ENCODE measurements around the gene NR2E3.

NR2E3 gene

DNA sequence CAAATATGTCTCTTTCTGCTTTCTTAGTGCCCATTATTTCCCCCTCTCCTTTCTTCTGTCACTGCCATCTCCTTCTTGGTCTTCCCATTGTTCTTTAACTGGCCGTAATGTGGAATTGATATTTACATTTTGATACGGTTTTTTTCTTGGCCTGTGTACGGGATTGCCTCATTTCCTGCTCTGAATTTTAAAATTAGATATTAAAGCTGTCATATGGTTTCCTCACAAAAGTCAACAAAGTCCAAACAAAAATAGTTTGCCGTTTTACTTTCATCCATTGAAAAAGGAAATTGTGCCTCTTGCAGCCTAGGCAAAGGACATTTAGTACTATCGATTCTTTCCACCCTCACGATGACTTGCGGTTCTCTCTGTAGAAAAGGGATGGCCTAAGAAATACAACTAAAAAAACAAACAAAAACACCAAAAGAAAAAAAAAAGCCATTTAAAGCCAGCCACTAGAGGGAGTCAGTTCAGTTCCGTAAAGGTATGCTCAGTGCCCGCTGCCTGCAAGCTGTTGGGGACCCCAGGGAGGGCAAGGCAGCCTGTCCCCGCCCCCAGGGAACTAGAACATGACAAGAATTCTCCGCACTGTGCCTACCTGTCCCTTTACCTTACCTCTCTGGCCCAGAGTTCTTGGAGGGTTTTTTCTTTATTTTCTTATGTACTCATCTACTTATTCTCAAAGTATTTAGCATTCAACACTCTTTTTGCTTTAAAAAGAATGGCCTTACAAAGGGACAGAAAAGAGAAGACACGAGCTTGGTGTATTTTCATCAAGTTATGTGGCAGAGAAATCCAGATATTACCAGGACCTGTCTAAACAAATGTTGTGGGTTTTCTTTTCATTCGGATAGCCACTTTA lies 30.0 kb upstream of the NR2E3 start:
- H3K4me3 ChIP-seq (ENCODE audit: low read length in 2 of 2): peak overlapping the region in 1 of 2 donors; percentile 26
- H3K9ac ChIP-seq (ENCODE audit: low read depth in 1 of 2, low read length in 2 of 2): no peak overlapping the region
- H3K27ac ChIP-seq (ENCODE audit: low read depth in 2 of 2, low read length in 2 of 2): no peak overlapping the region
- H3K9me3 ChIP-seq (ENCODE audit: control insufficient read depth in 2 of 2, low read length in 2 of 2): no peaks in the 10 kb centered on the region
- no peaks in the 10 kb centered on the region for H3K36me3 ChIP-seq (ENCODE audit: control insufficient read depth in 2 of 2, insufficient read depth in 2 of 2, low read length in 2 of 2)
- peaks cover 3 to 4% of the 10 kb centered on the region in 2 donors for H3K4me1 ChIP-seq (ENCODE audit: control insufficient read depth in 2 of 2, insufficient read depth in 2 of 2, low read length in 2 of 2)
- H3K27me3 ChIP-seq (ENCODE audit: control insufficient read depth in 2 of 2, insufficient read depth in 2 of 2, low read length in 2 of 2): no peaks in the 10 kb centered on the region

DNA sequence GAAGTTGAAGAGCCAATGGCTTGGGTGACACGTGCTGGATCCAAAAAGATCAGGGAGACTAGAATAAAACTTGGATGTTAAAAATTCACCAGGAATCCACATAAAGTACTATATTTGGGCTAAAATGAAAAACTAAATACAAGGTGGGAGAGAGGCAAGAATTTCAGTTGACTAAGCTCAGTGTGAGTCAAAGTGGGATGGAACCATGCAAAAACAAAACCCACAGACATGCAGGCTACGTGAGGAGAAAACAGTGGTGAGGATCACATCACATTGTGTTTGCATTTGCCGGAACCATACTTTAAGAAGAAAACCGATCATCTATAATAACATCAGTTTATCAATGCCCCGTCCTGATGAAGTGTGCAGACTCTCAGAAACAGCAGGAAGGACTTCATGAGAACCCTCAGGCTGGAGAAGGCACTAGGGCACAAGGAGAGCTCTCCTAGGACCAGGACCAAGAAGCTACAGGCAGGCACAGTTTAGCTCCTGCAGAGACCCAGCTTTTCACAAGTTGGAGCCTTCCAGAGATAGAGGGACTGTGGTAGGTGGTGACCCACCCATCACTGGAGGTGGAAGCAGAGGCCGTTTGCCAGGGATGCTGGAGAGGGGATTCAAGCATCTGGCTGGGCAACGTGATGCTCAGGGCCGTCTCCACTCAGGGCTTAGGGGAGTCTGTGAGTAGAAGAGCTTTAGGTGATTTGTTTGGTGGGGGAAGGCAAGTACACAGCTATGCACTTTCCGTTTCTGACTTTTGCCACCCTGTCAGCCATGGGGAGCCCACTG lies 29.0 kb upstream of the NR2E3 start:
- Histone ChIP-seq H3K4me1 (ENCODE audit: control insufficient read depth in 2 of 2, insufficient read depth in 2 of 2, low read length in 2 of 2) (peaks cover 3 to 4% of the 10 kb centered on the region in 2 donors), H3K9ac (ENCODE audit: low read depth in 1 of 2, low read length in 2 of 2) (no peak overlapping the region), H3K27me3 (ENCODE audit: control insufficient read depth in 2 of 2, insufficient read depth in 2 of 2, low read length in 2 of 2) (no peaks in the 10 kb centered on the region), H3K9me3 (ENCODE audit: control insufficient read depth in 2 of 2, low read length in 2 of 2) (no peaks in the 10 kb centered on the region), H3K4me3 (ENCODE audit: low read length in 2 of 2) (no peak overlapping the region), H3K27ac (ENCODE audit: low read depth in 2 of 2, low read length in 2 of 2) (no peak overlapping the region), H3K36me3 (ENCODE audit: control insufficient read depth in 2 of 2, insufficient read depth in 2 of 2, low read length in 2 of 2) (no peaks in the 10 kb centered on the region)

DNA sequence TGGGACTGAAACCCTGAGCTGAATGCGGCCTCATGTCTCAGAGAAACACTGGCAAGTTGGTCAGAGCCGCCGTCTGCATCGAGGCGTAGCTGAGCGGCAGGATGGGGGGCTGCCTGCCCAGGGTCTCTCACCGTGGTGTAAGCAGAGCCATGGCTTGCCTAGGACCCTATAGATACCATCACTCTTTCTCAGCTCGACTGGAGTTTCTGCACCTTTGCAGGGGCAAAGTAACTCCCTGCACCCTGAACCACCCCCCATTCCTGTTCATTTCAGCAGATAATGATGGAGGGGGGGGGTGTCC lies 28.4 kb upstream of the NR2E3 start:
- Histone ChIP-seq H3K9me3 (ENCODE audit: control insufficient read depth in 2 of 2, low read length in 2 of 2) (no peaks in the 10 kb centered on the region), H3K27ac (ENCODE audit: low read depth in 2 of 2, low read length in 2 of 2) (no peak overlapping the region), H3K4me3 (ENCODE audit: low read length in 2 of 2) (no peak overlapping the region), H3K36me3 (ENCODE audit: control insufficient read depth in 2 of 2, insufficient read depth in 2 of 2, low read length in 2 of 2) (no peaks in the 10 kb centered on the region), H3K9ac (ENCODE audit: low read depth in 1 of 2, low read length in 2 of 2) (no peak overlapping the region), H3K4me1 (ENCODE audit: control insufficient read depth in 2 of 2, insufficient read depth in 2 of 2, low read length in 2 of 2) (peaks cover 3 to 4% of the 10 kb centered on the region in 2 donors), H3K27me3 (ENCODE audit: control insufficient read depth in 2 of 2, insufficient read depth in 2 of 2, low read length in 2 of 2) (no peaks in the 10 kb centered on the region)

DNA sequence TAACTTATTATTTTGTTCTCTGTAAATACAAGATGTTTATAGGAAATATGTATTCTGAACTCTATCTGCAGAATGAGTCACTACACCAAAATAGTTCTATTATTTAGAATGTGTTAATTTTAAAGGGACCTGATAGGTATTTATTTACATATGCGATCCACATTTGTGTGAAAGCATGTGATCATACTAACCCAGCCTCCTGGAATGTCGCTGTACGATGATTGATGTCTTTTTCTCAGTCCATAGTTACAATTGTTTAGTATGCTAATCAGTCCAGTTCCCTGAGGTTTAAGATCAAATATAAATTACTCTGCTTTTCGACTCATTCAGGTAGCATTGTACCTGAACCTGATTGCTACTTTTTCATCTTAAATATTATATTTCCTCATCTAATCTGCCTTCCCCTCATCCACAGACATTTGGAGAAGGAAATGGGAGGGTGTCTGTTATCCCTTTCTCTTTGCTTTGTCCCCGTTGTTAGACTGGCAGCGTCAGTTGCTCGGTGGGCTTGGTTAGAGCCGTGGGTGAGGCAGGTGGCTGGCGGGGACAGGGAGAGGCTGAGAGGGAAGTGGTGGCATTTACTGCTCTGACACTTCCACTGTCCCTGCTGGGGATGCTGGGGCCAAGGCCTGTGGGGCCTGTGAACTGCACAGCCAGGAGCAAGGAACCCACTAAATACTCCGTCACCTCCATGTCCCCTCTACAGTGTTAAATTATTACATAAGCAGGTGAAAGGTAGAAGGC lies 27.8 kb upstream of the NR2E3 start:
- H3K9me3 ChIP-seq (ENCODE audit: control insufficient read depth in 2 of 2, low read length in 2 of 2): no peaks in the 10 kb centered on the region
- H3K4me3 ChIP-seq (ENCODE audit: low read length in 2 of 2): no peak overlapping the region
- peaks cover 3 to 4% of the 10 kb centered on the region in 2 donors for H3K4me1 ChIP-seq (ENCODE audit: control insufficient read depth in 2 of 2, insufficient read depth in 2 of 2, low read length in 2 of 2)
- no peaks in the 10 kb centered on the region for H3K36me3 ChIP-seq (ENCODE audit: control insufficient read depth in 2 of 2, insufficient read depth in 2 of 2, low read length in 2 of 2)
- no peaks in the 10 kb centered on the region for H3K27me3 ChIP-seq (ENCODE audit: control insufficient read depth in 2 of 2, insufficient read depth in 2 of 2, low read length in 2 of 2)
- H3K9ac ChIP-seq (ENCODE audit: low read depth in 1 of 2, low read length in 2 of 2): no peak overlapping the region
- H3K27ac ChIP-seq (ENCODE audit: low read depth in 2 of 2, low read length in 2 of 2): no peak overlapping the region

DNA sequence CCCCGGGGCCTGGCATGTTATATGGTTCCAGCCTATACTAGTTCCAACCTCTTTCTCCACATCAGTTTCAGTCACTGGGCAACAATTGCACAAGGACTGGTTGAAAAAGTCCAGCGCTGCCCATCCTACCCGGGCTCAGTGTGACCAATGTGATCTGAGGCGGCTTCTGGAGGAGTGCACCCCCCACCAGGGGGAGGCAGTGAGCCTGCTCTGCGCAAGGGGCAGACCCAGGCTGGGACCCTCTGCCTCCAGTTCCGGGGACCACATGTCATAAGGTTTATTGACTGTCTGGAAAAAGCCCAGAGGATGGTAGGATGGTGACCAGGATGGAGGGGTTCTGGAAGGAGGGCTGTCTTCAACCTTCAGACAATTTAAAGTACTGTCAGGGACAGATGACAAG lies 25.6 kb upstream of the NR2E3 start:
- no peaks in the 10 kb centered on the region for H3K36me3 ChIP-seq (ENCODE audit: control insufficient read depth in 2 of 2, insufficient read depth in 2 of 2, low read length in 2 of 2)
- H3K27me3 ChIP-seq (ENCODE audit: control insufficient read depth in 2 of 2, insufficient read depth in 2 of 2, low read length in 2 of 2): no peaks in the 10 kb centered on the region
- no peak overlapping the region for H3K4me3 ChIP-seq (ENCODE audit: low read length in 2 of 2)
- H3K27ac ChIP-seq (ENCODE audit: low read depth in 2 of 2, low read length in 2 of 2): no peak overlapping the region
- H3K9me3 ChIP-seq (ENCODE audit: control insufficient read depth in 2 of 2, low read length in 2 of 2): no peaks in the 10 kb centered on the region
- no peak overlapping the region for H3K9ac ChIP-seq (ENCODE audit: low read depth in 1 of 2, low read length in 2 of 2)
- peaks cover 3 to 7% of the 10 kb centered on the region in 2 donors for H3K4me1 ChIP-seq (ENCODE audit: control insufficient read depth in 2 of 2, insufficient read depth in 2 of 2, low read length in 2 of 2)

DNA sequence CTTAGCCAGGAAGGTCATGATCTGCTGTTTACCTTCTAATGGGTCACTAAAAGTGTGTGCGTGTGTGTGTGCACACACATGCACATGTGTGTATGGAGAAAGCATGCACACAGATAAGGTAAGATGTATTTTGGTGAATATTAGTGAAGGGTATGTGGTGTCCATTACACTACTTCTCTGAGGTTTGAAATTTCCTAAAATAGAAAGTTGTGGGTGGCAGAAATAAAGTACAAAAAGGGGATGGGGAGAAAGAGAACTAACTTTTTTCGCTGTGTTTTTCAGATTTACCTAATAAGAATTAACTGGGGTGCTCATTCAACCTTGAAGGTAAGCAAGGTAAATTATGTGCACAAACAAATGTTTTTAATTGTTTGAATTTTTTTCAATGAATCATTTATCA lies 24.4 kb upstream of the NR2E3 start:
- H3K9me3 ChIP-seq (ENCODE audit: control insufficient read depth in 2 of 2, low read length in 2 of 2): no peaks in the 10 kb centered on the region
- no peak overlapping the region for H3K9ac ChIP-seq (ENCODE audit: low read depth in 1 of 2, low read length in 2 of 2)
- peaks cover 3 to 10% of the 10 kb centered on the region in 2 donors for H3K4me1 ChIP-seq (ENCODE audit: control insufficient read depth in 2 of 2, insufficient read depth in 2 of 2, low read length in 2 of 2)
- H3K27ac ChIP-seq (ENCODE audit: low read depth in 2 of 2, low read length in 2 of 2): no peak overlapping the region
- H3K27me3 ChIP-seq (ENCODE audit: control insufficient read depth in 2 of 2, insufficient read depth in 2 of 2, low read length in 2 of 2): no peaks in the 10 kb centered on the region
- no peaks in the 10 kb centered on the region for H3K36me3 ChIP-seq (ENCODE audit: control insufficient read depth in 2 of 2, insufficient read depth in 2 of 2, low read length in 2 of 2)
- H3K4me3 ChIP-seq (ENCODE audit: low read length in 2 of 2): no peak overlapping the region

DNA sequence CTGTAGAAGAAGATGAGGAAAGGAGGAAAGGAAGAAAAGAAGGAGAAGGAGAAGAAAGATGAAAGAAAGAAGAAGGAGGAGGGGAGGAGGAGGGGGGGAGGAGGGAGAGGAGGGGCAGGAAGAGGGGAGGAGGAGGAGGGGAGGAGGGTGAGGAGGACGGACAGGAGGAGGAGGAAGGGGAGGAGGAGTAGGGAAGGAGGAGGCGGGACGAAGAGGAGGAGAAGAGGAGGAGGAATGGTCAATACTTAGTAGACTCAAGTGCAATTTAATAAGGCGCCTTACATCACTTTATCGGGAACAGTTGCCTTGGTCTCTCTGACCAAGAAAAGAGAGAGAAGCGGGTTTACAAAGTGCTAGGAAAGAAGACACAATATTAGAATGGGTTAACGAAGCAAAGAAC lies 23.7 kb upstream of the NR2E3 start:
- peaks cover 3 to 15% of the 10 kb centered on the region in 2 donors for H3K4me1 ChIP-seq (ENCODE audit: control insufficient read depth in 2 of 2, insufficient read depth in 2 of 2, low read length in 2 of 2)
- H3K36me3 ChIP-seq (ENCODE audit: control insufficient read depth in 2 of 2, insufficient read depth in 2 of 2, low read length in 2 of 2): no peaks in the 10 kb centered on the region
- H3K27me3 ChIP-seq (ENCODE audit: control insufficient read depth in 2 of 2, insufficient read depth in 2 of 2, low read length in 2 of 2): no peaks in the 10 kb centered on the region
- no peak overlapping the region for H3K27ac ChIP-seq (ENCODE audit: low read depth in 2 of 2, low read length in 2 of 2)
- H3K9ac ChIP-seq (ENCODE audit: low read depth in 1 of 2, low read length in 2 of 2): no peak overlapping the region
- no peaks in the 10 kb centered on the region for H3K9me3 ChIP-seq (ENCODE audit: control insufficient read depth in 2 of 2, low read length in 2 of 2)
- H3K4me3 ChIP-seq (ENCODE audit: low read length in 2 of 2): no peak overlapping the region

DNA sequence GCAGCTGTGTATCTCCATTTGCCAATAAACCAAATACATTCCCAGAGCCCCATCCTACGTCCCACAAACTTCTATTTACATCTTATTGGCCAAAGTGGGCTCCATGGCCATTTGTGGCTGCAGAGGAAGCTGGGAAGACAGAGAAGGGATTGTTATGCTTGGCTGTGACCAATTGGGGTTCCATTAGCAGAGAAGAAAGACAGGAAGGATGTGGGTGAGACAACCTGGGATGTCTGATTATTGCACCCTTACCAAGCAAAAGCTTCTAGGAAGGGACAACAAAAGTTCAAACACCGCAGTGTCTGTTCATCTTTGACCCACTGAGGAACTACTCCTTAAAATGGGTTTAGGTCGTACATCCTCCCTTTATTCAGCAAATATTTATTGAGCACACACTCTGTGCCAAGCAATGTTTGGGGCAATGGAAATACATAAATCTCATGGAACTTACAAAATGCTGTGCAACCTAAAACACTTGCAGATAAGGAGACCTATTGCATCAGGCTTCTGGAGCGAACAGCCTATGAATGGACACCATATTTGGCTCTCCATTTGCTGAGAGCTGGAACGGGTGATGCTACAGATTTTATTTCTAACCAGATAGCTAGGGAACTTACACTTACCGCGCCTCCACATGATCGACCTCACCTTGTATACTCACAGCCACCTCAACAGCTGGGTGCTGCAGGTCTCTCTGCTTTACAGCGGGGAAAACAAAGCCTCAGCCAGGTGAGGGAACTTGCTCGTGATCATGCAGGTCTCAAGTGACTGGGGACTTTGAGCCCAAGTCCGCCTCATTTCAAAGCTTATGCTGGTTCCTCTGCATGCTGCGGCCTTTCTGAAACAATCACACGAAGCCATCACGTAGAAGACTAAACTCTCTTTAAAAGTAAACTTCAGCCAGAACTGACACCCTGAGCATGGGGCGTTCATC lies 21.4 kb upstream of the NR2E3 start:
- H3K4me3 ChIP-seq (ENCODE audit: low read length in 2 of 2): no peak overlapping the region
- no peak overlapping the region for H3K9ac ChIP-seq (ENCODE audit: low read depth in 1 of 2, low read length in 2 of 2)
- no peaks in the 10 kb centered on the region for H3K27me3 ChIP-seq (ENCODE audit: control insufficient read depth in 2 of 2, insufficient read depth in 2 of 2, low read length in 2 of 2)
- H3K9me3 ChIP-seq (ENCODE audit: control insufficient read depth in 2 of 2, low read length in 2 of 2): no peaks in the 10 kb centered on the region
- H3K36me3 ChIP-seq (ENCODE audit: control insufficient read depth in 2 of 2, insufficient read depth in 2 of 2, low read length in 2 of 2): no peaks in the 10 kb centered on the region
- H3K4me1 ChIP-seq (ENCODE audit: control insufficient read depth in 2 of 2, insufficient read depth in 2 of 2, low read length in 2 of 2): peaks cover 3 to 18% of the 10 kb centered on the region in 2 donors
- no peak overlapping the region for H3K27ac ChIP-seq (ENCODE audit: low read depth in 2 of 2, low read length in 2 of 2)

DNA sequence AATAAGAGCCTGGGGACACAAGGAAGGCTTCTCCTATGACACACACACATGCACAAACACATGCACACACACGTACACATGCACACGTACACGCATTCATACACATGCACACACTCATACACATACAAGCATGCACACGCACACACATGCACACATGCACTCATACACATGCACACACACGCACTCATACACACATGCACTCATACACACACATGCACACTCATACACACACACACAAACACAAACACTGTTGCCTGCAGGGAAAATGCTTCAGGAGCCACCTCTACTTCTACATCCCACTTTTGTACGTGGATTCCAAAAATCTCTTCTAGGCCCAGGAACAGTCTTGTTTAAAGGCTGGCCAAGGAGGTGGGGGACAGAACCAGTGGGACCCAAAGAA lies 20.7 kb upstream of the NR2E3 start:
- no peaks in the 10 kb centered on the region for H3K9me3 ChIP-seq (ENCODE audit: control insufficient read depth in 2 of 2, low read length in 2 of 2)
- H3K36me3 ChIP-seq (ENCODE audit: control insufficient read depth in 2 of 2, insufficient read depth in 2 of 2, low read length in 2 of 2): no peaks in the 10 kb centered on the region
- no peak overlapping the region for H3K9ac ChIP-seq (ENCODE audit: low read depth in 1 of 2, low read length in 2 of 2)
- peaks cover 3 to 18% of the 10 kb centered on the region in 2 donors for H3K4me1 ChIP-seq (ENCODE audit: control insufficient read depth in 2 of 2, insufficient read depth in 2 of 2, low read length in 2 of 2)
- no peak overlapping the region for H3K27ac ChIP-seq (ENCODE audit: low read depth in 2 of 2, low read length in 2 of 2)
- no peak overlapping the region for H3K4me3 ChIP-seq (ENCODE audit: low read length in 2 of 2)
- H3K27me3 ChIP-seq (ENCODE audit: control insufficient read depth in 2 of 2, insufficient read depth in 2 of 2, low read length in 2 of 2): no peaks in the 10 kb centered on the region

All from mucosa of rectum (tissue), 2 donors.